WTC11 (cell line): ENCODE results near the gene SP4.

Experiments used
- AFF4 ChIP-seq: sonication (generic); formaldehyde crosslinking; IDR thresholded peaks from 2 replicates; pipeline ENCODE4 v1.8.1; 2023; ENCODE audit warnings: mild to moderate bottlenecking, missing genetic modification reagents, borderline replicate concordance
- CTCF ChIP-seq: fragments of 200-600 bp; IDR thresholded peaks from 2 replicates; pipeline ENCODE4 v1.8.0; 2022; ENCODE audit warnings: antibody characterized with exemption
- FOXJ3 ChIP-seq: sonication (generic); formaldehyde crosslinking; IDR thresholded peaks from 2 replicates; pipeline ENCODE4 v1.9.0; 2021; ENCODE audit warnings: missing genetic modification reagents, mild to moderate bottlenecking, borderline replicate concordance
- MAX ChIP-seq: sonication (generic); formaldehyde crosslinking; IDR thresholded peaks from 2 replicates; pipeline ENCODE4 v1.8.0; 2022; ENCODE audit warnings: mild to moderate bottlenecking, missing genetic modification reagents
- TF ChIP-seq, protein P1 (sequence below): fragments of 250-450 bp; sonication (Bioruptor Pico); IDR thresholded peaks from 2 replicates; pipeline ENCODE4 v1.9.0; 2021; ENCODE audit warnings: mild to moderate bottlenecking

DNA sequence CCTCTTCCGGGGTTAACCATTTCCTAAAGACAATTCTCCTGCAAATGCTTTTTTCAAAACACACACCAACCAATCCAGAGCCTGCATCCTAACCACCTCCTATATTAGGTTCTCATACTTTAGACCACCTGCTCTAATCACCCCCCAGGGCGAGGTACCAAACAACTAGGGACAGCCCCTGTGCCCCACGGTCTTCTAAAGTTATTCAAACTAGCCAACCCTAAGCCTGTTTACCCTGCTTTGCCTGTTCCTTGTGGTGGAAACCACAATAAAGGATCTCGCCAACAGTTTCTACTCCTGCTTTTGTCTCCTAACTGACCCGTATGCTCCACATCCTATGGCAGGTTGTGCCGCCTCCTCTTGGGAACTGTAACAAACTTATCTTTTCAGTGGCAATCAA lies 21.1 kb downstream of the SP4 start:
- TF ChIP-seq CTCF (no peak), AFF4 (CRISPR knock-in tag) (no peak), FOXJ3 (CRISPR knock-in tag) (no peak), MAX (no peak)
- TF ChIP-seq, protein P1, sequence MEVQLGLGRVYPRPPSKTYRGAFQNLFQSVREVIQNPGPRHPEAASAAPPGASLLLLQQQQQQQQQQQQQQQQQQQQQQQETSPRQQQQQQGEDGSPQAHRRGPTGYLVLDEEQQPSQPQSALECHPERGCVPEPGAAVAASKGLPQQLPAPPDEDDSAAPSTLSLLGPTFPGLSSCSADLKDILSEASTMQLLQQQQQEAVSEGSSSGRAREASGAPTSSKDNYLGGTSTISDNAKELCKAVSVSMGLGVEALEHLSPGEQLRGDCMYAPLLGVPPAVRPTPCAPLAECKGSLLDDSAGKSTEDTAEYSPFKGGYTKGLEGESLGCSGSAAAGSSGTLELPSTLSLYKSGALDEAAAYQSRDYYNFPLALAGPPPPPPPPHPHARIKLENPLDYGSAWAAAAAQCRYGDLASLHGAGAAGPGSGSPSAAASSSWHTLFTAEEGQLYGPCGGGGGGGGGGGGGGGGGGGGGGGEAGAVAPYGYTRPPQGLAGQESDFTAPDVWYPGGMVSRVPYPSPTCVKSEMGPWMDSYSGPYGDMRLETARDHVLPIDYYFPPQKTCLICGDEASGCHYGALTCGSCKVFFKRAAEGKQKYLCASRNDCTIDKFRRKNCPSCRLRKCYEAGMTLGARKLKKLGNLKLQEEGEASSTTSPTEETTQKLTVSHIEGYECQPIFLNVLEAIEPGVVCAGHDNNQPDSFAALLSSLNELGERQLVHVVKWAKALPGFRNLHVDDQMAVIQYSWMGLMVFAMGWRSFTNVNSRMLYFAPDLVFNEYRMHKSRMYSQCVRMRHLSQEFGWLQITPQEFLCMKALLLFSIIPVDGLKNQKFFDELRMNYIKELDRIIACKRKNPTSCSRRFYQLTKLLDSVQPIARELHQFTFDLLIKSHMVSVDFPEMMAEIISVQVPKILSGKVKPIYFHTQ (CRISPR knock-in tag) = no peak
